ENCODE data around the gene RNF208. TPM values are rescaled to one million over a fixed set of nuclear protein-coding genes. Genes with fewer than 3 reads are reported as not detected.

RNF208 gene
- total RNA-seq, 4 donors from 2014 or later: 0.88 to 2.4 (median 1.9) TPM; not detected in 1

- no peak for TF ChIP-seq CTCF (IDR thresholded peaks at IDR 0.05; ENCODE audit: low read depth)
Measured at GRCh38 chr9:137190315-137190856, 31.7 kb downstream of the RNF208 start.

- TF ChIP-seq CTCF (IDR thresholded peaks at IDR 0.05; ENCODE audit: low read depth): no peak
Measured at GRCh38 chr9:137189297-137190295, 32.4 kb downstream of the RNF208 start.

- TF ChIP-seq CTCF (IDR thresholded peaks at IDR 0.05; ENCODE audit: low read depth): no peak
Measured at GRCh38 chr9:137188490-137189296, 33.3 kb downstream of the RNF208 start, which contains the start of the genes ANAPC2 and SSNA1. Gene ANAPC2 (minus strand): TSS chr9:137188560. CDS start chr9:137188532, 28 bp downstream. Gene SSNA1 (plus strand): TSS chr9:137188676. CDS start chr9:137188727, 51 bp downstream.

GRCh38 chr9:137188086-137188489 is 34.0 kb downstream of the RNF208 start:
- no peak for TF ChIP-seq CTCF (IDR thresholded peaks at IDR 0.05; ENCODE audit: low read depth)

- TF ChIP-seq CTCF (IDR thresholded peaks at IDR 0.05; ENCODE audit: low read depth): no peak
Measured at GRCh38 chr9:137187386-137187785, 34.7 kb downstream of the RNF208 start.

- no peak for TF ChIP-seq CTCF (IDR thresholded peaks at IDR 0.05; ENCODE audit: low read depth)
Measured at GRCh38 chr9:137186385-137186784, 35.7 kb downstream of the RNF208 start.
